Naive thymus-derived CD8-positive, alpha-beta T cell (primary cell): ENCODE results near the gene SCN4A. TPM values are rescaled to one million over a fixed set of nuclear protein-coding genes. Genes with fewer than 3 reads are reported as not detected.

Experiments
- ATAC-seq, 2 donors: fragments of 150-1000 bp; cut with Tn5 transposase in 1 of 2; sonication (Bioruptor Pico), chemical (Tn5 transposase) in 1 of 2; 1 replicate in 1 of 2; 2 replicates in 1 of 2; pipeline ENCODE4 v1.10.0; 2021; ENCODE audit warnings: mild to moderate bottlenecking in 2 of 2, moderate library complexity in 2 of 2
- POLR2A ChIA-PET: fragments of 350-600 bp; sonication (Branson Sonifier 250); formaldehyde crosslinking; loops from one replicate; lab custom pipeline; 2021; ENCODE audit warnings: antibody characterized with exemption; lab: Charles Lee
- DNase-seq, 10 donors: peaks; one replicate each; pipeline versions ENCODE4 v3.0.0 to v3.0.0-alpha.2; 2020 to 2022
- H3K27ac Mint-ChIP-seq, 10 donors: one replicate each; pipeline ENCODE4 v1.8.0; 2020 to 2022; ENCODE audit warnings: mild to moderate bottlenecking in 10 of 10, mixed read lengths in 10 of 10, moderate library complexity in 4 of 10, inconsistent platforms in 1 of 10
- H3K27me3 Mint-ChIP-seq, 5 donors: one replicate each; pipeline ENCODE4 v1.8.0; 2021 to 2022; ENCODE audit warnings: mixed read lengths in 5 of 5
- H3K36me3 Mint-ChIP-seq, 3 donors: one replicate each; pipeline ENCODE4 v1.8.0; 2020 to 2022; ENCODE audit warnings: mixed read lengths in 3 of 3, mild to moderate bottlenecking in 2 of 3, inconsistent platforms in 1 of 3
- H3K4me1 Mint-ChIP-seq, 4 donors: one replicate each; pipeline ENCODE4 v1.8.0; 2021 to 2022; ENCODE audit warnings: mixed read lengths in 4 of 4
- H3K4me3 Mint-ChIP-seq, 10 donors: one replicate each; pipeline ENCODE4 v1.8.0; 2020 to 2022; ENCODE audit warnings: mild to moderate bottlenecking in 10 of 10, mixed read lengths in 10 of 10, moderate library complexity in 6 of 10, inconsistent platforms in 1 of 10
- H3K9me3 Mint-ChIP-seq, 9 donors: one replicate each; pipeline ENCODE4 v1.8.0; 2020 to 2022; ENCODE audit warnings: mixed read lengths in 9 of 9, mild to moderate bottlenecking in 3 of 9, inconsistent platforms in 1 of 9, moderate library complexity in 1 of 9
- polyA plus RNA-seq, 3 donors: library from polyadenylated mRNA; unstranded; fragments of 300-500 nt; fragmentation: Illumina TruSeq; gene quantifications; one replicate each; pipeline ENCODE4 v1.2.3, GENCODE V29; 2021
- total RNA-seq, 8 experiments: library from RNA in 2 of 8; stranded (reverse) in 2 of 8; gene quantifications; one replicate each; pipeline ENCODE4 v1.2.3 and lab custom pipeline; 2021 to 2026

The SCN4A gene
- total and polyA plus RNA-seq, 5 experiments from 2014 or later, result 0.05 to 0.22 TPM; not detected in 3

DNA sequence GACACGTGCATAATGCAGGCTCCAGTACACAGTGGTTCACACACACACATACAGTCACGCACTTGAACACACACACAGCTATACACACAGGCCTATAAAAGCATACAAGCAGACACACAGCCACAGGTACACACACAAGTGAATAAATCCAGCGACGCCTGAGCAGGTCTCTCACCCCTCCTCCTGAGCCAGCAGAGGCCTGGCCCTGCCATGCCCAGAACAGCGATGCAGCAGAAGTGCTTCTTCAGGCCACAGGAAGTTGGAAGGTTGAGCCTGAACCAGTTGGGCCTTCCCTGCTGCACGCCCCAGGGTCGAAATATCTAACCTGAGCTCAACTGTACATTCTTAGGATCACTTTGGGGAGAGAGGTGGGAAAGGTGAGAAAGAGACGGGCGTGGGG lies 33.3 kb downstream of the SCN4A start:
- Mint-ChIP-seq H3K4me3 (no peak overlapping the region), H3K36me3 (no peaks in the 10 kb centered on the region), H3K9me3 (no peaks in the 10 kb centered on the region), H3K4me1 (peaks cover 6 to 45% (median 10%) of the 10 kb centered on the region in 4 donors), H3K27ac (peak overlapping the region in 3 of 10 donors; percentile 0 to 43 (median 28)), H3K27me3 (peaks cover 0 to 1% (median 0%) of the 10 kb centered on the region in 5 donors)
- no peak for ATAC-seq
- POLR2A ChIA-PET, result no interaction called here
- DNase-seq, result no peak

DNA sequence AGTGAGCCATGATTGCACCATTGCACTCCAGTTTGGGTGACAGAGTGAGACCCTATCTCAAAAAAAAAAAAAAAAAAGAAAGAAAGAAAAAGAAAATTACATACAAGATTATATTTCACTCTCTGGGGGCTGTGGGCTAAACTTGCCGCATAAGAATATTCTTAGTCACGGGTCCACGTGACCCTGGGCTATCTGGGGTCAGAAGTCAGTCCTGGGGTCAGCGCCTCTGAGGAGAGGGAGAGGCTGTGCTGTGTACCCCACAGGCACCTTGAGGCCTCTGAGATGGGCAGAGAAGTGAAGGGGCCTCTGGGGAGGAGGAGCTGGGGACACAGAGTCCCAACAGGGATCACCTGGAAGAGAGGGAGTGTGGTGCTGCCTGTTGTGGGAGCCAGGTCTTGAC lies 34.8 kb downstream of the SCN4A start:
- no peak overlapping the region for H3K4me3 Mint-ChIP-seq
- no peaks in the 10 kb centered on the region for H3K9me3 Mint-ChIP-seq
- no peaks in the 10 kb centered on the region for H3K27me3 Mint-ChIP-seq
- ATAC-seq, result no peak
- peaks cover 10 to 53% (median 11%) of the 10 kb centered on the region in 4 donors for H3K4me1 Mint-ChIP-seq
- peak overlapping the region in 1 of 10 donors; percentile 66 for H3K27ac Mint-ChIP-seq
- no peak for DNase-seq
- no peaks in the 10 kb centered on the region for H3K36me3 Mint-ChIP-seq
- POLR2A ChIA-PET, result interaction anchor here (0.7 kb wide), 1 partner anchor 13 kb away, joined by 5 read pairs; no protein-coding TSS in a partner anchor

DNA sequence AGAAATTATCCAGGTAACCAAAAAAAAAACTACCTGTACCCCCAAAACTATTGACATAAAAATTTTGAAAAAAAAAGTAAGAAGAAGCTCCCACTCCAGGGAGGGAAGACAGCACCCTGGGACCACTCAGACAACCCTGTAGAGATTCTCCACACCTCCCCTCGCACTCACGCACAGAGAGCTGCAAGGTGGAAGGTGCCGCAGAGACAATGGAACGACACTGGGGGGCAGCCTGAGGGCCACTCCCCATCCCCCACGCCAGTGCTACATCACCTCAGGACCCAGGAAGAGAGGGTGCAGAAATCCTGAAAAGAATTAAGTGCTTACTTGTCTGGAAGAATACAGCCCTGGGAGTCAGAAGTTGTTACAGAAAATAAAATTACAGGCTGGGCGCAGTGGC lies 35.4 kb downstream of the SCN4A start:
- POLR2A ChIA-PET, result interaction anchor here (1.0 kb wide), 1 partner anchor 8 kb away, joined by 3 read pairs; no protein-coding TSS in a partner anchor
- no peak for DNase-seq
- no peak overlapping the region for H3K4me3 Mint-ChIP-seq

DNA sequence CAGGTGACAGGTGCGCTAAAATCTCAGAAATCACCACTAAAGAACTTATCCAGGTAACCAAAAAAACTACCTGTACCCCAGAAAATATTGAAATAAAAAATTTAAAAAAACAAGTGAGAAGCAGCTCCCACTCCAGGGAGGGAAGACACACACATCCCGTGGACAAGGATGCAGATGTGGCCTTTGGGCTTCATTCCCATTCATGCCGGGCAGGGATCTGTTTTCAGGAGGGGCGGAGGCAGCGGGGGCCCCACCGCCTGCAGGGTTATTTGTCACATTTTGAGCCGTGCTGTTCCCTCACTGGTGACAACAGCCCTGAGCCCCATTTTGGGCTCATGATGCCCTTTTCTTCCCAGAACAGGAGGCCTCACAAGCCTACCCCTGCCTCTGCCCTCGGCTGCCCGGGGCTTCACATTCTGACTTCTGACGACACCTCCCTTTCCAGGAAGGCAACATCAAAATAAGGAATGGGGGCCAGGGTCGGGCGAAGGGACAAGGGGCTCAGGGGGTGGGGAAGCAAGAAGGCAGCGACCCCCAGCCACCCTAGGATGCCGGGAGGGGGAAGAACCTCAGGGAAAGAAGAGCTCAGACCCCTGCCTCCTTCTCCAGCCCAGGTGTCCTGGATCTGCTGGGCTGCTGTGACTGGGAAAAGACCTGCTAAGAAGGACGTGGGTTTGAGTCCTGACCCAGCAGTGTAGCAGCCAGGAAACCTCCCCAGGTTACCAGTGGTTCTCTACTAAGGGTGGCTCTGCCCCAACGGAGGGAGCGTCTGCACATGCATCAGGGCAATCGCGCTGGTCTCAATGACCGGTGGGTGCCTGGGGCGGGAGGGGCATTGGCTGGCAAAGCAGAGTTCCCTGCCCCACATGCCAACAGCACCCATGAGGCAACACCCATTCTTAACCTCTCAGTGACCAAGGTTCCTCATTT lies 38.3 kb downstream of the SCN4A start:
- no peaks in the 10 kb centered on the region for H3K27me3 Mint-ChIP-seq
- H3K4me3 Mint-ChIP-seq, result peak overlapping the region in 2 of 10 donors; percentile 41 to 45

More for the DNA sequence above, 35.4 kb downstream of the SCN4A start:
- ATAC-seq, result no peak
- Mint-ChIP-seq H3K27ac (peak overlapping the region in 1 of 10 donors; percentile 66), H3K4me1 (peaks cover 12 to 57% (median 13%) of the 10 kb centered on the region in 4 donors), H3K9me3 (no peaks in the 10 kb centered on the region), H3K27me3 (no peaks in the 10 kb centered on the region), H3K36me3 (no peaks in the 10 kb centered on the region)

DNA sequence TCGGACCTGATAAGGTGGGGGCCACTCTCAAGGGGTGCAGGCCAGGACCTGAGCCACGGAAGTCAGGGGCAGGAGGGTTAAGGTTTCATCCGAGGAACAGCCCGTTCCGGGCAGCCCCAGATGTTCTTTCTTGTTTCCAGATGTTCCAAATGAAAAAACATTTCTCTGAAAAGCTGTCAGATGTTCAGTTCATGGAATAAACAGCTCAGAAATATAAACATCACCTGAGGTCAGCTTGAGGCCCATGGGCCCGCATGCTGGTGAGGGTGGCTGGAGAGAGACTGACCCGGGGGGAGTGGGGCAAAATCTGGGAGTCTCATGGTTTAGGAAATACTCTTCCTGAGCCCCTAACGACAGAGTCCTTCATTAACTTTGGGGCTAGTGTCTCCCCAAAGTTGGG lies 39.1 kb downstream of the SCN4A start:
- DNase-seq (no peak), ATAC-seq (no peak)
- H3K27ac Mint-ChIP-seq, result peak overlapping the region in 4 of 10 donors; percentile 22 to 92 (median 32)
- peak overlapping the region in 2 of 10 donors; percentile 92 to 93 for H3K4me3 Mint-ChIP-seq
- H3K4me1 Mint-ChIP-seq, result peaks cover 19 to 66% (median 30%) of the 10 kb centered on the region in 4 donors
- peaks cover 0 to 3% (median 0%) of the 10 kb centered on the region in 3 donors for H3K36me3 Mint-ChIP-seq
- no peaks in the 10 kb centered on the region for H3K9me3 Mint-ChIP-seq
- H3K27me3 Mint-ChIP-seq, result no peaks in the 10 kb centered on the region
- POLR2A ChIA-PET, result interaction anchor here (1.0 to 6.2 kb wide), 6 partner anchors 10 to 212 kb away, joined by 3 to 47 read pairs (median 4); no protein-coding TSS in a partner anchor

More for the DNA sequence above, 38.3 kb downstream of the SCN4A start:
- H3K9me3 Mint-ChIP-seq, result no peaks in the 10 kb centered on the region
- ATAC-seq (no peak), DNase-seq (no peak)
- peaks cover 19 to 71% (median 33%) of the 10 kb centered on the region in 4 donors for H3K4me1 Mint-ChIP-seq
- POLR2A ChIA-PET, result interaction anchor here (1.0 to 6.2 kb wide), 3 partner anchors 12 to 59 kb away, joined by 4 to 47 read pairs (median 5); no protein-coding TSS in a partner anchor
- peak overlapping the region in 3 of 10 donors; percentile 22 to 51 (median 32) for H3K27ac Mint-ChIP-seq
- no peaks in the 10 kb centered on the region for H3K36me3 Mint-ChIP-seq

DNA sequence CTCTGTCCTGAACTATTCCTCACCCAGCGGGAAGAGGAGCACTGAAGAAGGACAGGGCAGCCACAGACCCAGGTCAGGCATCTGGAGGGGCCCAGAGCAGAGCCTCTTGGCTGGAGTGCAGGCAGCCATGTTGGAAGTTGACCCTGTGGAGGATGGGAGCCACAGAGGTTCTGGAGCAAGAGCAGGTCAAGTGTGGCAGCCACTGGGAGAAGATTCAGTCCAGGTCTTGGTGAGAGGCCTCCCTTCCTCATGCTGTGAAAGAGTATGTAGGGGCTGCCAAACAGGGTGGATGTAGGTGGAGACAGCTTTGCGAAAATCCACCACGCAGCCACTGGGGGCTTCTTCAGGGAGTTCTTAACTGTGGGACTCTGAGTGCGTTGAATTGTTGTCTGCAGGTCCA lies 40.0 kb downstream of the SCN4A start:
- no peaks in the 10 kb centered on the region for H3K27me3 Mint-ChIP-seq
- ATAC-seq (no peak), DNase-seq (no peak)
- H3K4me3 Mint-ChIP-seq, result peak overlapping the region; percentile 87 to 94 (median 93)
- H3K27ac Mint-ChIP-seq, result peak overlapping the region in 9 of 10 donors; percentile 69 to 94 (median 92)
- POLR2A ChIA-PET, result interaction anchor here (0.6 to 6.2 kb wide), 12 partner anchors 11 to 213 kb away, joined by 3 to 47 read pairs (median 3); partner anchors contain the start of gene ICAM2
- peaks cover 15 to 62% (median 29%) of the 10 kb centered on the region in 4 donors for H3K4me1 Mint-ChIP-seq
- peaks cover 0 to 3% (median 0%) of the 10 kb centered on the region in 3 donors for H3K36me3 Mint-ChIP-seq
- no peaks in the 10 kb centered on the region for H3K9me3 Mint-ChIP-seq

DNA sequence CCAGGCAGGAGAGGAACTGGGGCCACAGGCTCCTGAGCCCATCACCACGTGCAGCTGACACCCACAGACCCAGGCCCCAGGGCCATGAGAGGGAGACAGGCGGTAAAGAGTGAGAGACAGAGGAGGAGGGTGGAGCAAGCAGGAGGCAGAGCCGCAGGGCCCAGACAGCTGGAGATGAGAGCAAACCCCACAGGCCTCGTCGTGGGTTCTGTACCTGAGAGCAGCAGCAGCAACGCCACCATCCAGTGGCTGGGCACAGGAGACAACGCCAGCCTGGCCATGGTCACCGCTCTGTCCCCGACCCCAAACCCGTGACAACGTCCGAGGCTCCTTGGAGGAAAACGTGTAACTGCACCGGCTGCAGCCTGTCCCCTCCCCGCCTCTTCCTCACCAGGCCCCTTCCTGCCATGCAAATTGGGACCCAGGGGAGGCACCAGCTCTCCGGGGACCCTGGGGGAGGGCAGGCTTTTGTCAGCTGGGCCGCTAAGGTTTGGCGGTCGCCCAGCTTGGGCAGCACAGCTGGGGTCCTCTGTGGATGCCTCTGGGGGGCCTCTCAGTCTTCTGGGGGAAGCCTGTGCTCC lies 40.6 kb downstream of the SCN4A start, which contains the start of gene CD79B:
Gene CD79B (minus strand): TSS at position 351 of the 581 bp plus-strand sequence. CDS start 70 bp downstream, at position 281.
- peaks cover 15 to 57% (median 29%) of the 10 kb centered on the region in 4 donors for H3K4me1 Mint-ChIP-seq
- H3K4me3 Mint-ChIP-seq, result peak within 1 kb of the TSS; percentile 87 to 94 (median 93)
- H3K27me3 Mint-ChIP-seq, result no peaks in the 10 kb centered on the region
- H3K9me3 Mint-ChIP-seq, result no peaks in the 10 kb centered on the region
- POLR2A ChIA-PET, result interaction anchor here (0.7 to 6.2 kb wide), 9 partner anchors 11 to 94 kb away, joined by 3 to 47 read pairs (median 3); partner anchors contain the start of gene ICAM2
- H3K36me3 Mint-ChIP-seq, result peaks cover 0 to 3% (median 0%) of the 10 kb centered on the region in 3 donors
- peak within 1 kb of the TSS; percentile 85 to 94 (median 92) for H3K27ac Mint-ChIP-seq
- peak; percentile 74 to 75 for ATAC-seq
- DNase-seq, result peak in 7 of 10 donors; percentile 11 to 74 (median 37)

DNA sequence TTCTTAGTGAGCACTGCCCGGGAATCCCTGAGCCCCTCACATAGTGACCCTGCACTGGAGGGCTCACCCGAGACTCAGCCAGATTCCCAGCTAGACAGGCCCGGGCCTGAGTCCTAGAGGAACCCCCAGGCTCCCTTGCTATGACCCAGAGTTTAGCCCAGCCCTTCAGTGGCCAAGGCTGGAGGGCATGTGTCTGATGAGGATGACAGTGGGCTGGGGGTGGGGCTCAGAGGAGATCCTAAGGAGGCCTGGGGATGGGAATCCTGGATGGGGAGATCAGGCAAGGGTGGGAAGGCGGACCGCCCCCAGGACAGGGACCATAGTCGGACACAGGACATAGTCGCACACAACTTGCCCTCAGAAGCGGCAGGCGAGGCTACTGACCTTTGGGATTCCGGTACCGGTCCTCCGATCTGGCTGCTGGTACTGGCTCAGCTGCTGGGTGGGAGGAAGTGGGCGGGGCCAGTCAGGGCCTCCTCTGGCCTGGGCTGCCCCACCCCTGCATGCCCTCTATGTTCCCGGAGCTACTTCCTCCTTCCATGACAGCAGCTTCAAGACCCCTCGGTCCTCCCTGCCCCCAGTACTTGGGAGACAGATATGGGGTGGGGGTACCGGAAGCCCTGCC lies 41.7 kb downstream of the SCN4A start:
- DNase-seq, result peak in 9 of 10 donors; percentile 28 to 79 (median 51)
- peak; percentile 76 to 78 for ATAC-seq
- POLR2A ChIA-PET, result interaction anchor here (0.6 to 6.2 kb wide), 10 partner anchors 11 to 576 kb away, joined by 3 to 47 read pairs (median 4); partner anchors contain the start of genes CEP95 and ICAM2

DNA sequence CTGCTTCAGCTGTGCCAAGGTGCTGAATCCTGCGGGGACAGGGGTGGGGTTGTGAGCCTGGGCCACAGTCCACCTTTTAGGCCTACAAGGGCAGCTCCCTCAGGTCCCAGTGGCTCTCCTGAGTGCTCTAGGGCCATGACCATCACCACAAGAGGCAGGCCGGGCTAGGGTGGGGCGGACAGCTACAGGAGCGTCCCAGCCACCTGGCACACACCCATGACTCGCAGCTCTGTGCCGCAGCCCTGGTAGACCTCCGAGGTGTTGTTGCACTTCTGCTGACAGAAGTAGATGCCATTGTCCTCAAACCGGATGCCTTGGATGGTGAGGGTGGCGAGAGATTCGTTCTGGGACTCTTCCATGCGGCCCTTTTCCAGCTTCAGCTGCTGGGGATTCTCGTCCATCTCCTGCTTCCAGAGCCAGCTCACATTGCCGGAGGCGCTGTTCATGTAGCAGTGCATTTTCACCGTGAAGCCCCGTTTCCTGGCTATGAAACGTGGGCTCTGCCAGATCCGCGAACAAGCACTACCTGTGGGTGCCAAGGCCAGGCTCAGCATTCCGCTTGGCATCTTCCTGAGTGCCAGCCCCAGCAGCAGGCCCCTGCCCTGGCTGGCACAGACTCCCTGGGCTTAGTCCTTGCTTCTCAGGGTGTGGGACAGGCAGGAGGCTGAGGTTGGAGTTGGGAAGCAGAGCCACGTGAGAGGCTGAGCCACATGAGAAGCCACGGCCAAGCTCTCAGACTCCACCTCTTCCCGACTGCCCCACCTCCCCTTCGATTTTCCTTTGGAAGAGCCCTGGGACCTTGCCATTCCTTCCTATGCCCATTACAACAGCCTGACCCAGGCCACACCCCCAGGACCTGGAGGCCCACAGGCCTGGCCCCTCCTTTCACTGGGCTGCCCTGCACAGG lies 42.6 kb downstream of the SCN4A start:
- H3K36me3 Mint-ChIP-seq, result peaks cover 0 to 3% (median 0%) of the 10 kb centered on the region in 3 donors
- DNase-seq, result no peak
- POLR2A ChIA-PET, result interaction anchor here (1.3 to 6.2 kb wide), 2 partner anchors 16 to 104 kb away, joined by 3 to 47 read pairs; no protein-coding TSS in a partner anchor
- no peaks in the 10 kb centered on the region for H3K9me3 Mint-ChIP-seq
- H3K4me3 Mint-ChIP-seq, result peak overlapping the region in 8 of 10 donors; percentile 87 to 94 (median 93)
- no peaks in the 10 kb centered on the region for H3K27me3 Mint-ChIP-seq
- peaks cover 15 to 56% (median 29%) of the 10 kb centered on the region in 4 donors for H3K4me1 Mint-ChIP-seq
- peak overlapping the region in 7 of 10 donors; percentile 18 to 92 (median 90) for H3K27ac Mint-ChIP-seq
- no peak for ATAC-seq

More for the DNA sequence above, 41.7 kb downstream of the SCN4A start:
- peak overlapping the region; percentile 53 to 94 (median 92) for H3K27ac Mint-ChIP-seq
- H3K36me3 Mint-ChIP-seq, result peaks cover 0 to 3% (median 0%) of the 10 kb centered on the region in 3 donors
- no peaks in the 10 kb centered on the region for H3K9me3 Mint-ChIP-seq
- H3K27me3 Mint-ChIP-seq, result no peaks in the 10 kb centered on the region
- peaks cover 15 to 56% (median 29%) of the 10 kb centered on the region in 4 donors for H3K4me1 Mint-ChIP-seq
- H3K4me3 Mint-ChIP-seq, result peak overlapping the region; percentile 87 to 94 (median 93)

DNA sequence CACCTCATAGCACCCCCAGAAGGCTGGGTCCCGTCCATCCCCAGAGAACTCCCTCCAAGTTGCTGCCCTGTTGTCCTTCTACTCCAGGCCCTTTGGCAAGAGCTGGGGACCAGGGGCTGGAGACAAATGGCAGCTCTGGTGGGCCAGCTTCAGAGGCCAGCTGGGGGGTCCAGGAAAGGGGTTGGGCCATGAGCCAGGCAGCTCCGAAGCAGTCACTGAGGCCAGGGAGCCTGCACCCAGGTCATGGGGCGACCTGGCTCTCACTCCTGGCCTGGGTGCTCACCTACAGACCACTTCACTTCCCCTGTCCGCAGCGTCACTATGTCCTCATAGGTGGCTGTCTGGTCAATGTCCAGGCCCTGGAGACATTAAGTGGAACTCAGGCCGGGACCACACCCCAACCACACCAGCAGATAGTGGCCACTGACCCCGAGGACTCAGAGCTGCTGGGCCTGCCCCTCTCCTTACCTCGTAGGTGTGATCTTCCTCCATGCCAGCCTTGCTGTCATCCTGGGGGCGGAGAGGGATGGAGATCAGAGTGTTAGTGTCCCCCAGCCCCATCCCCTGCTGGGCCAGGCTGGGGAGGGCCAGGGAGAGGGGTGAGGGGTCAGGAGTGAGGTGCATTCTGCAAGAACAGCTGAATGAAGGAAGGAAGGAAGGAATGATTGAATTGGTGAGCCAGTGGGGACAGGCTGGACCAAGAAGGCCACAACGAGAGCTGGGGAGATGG lies 43.6 kb downstream of the SCN4A start:
- no peak for DNase-seq
- POLR2A ChIA-PET, result interaction anchor here (6.2 kb wide), 1 partner anchor 17 kb away, joined by 47 read pairs; no protein-coding TSS in a partner anchor
- Mint-ChIP-seq H3K27me3 (no peaks in the 10 kb centered on the region), H3K36me3 (peaks cover 0 to 3% (median 0%) of the 10 kb centered on the region in 3 donors), H3K9me3 (no peaks in the 10 kb centered on the region), H3K4me1 (peaks cover 15 to 58% (median 29%) of the 10 kb centered on the region in 4 donors), H3K27ac (peak overlapping the region in 2 of 10 donors; percentile 71 to 85), H3K4me3 (peak overlapping the region in 4 of 10 donors; percentile 38 to 76 (median 60))
- ATAC-seq, result no peak
